PC-9 (cell line): Measurements from ENCODE around the gene LCN12. TPM values are rescaled to one million over a fixed set of nuclear protein-coding genes. Genes with fewer than 3 reads are reported as not detected.
A peak's percentile ranks its signal among the peaks of the same experiment; 100 is the strongest.

Source experiments
- BruUV-seq: library from RNA; stranded (reverse); fragments of 400-500 nt; replicated peaks from 2 replicates; lab custom pipeline; 2021; lab: Mats Ljungman, UMichigan
- CTCF ChIA-PET: fragments of 300-600 bp; sonication (Branson Sonifier 250); formaldehyde crosslinking; loops from one replicate; lab custom pipeline; 2022; ENCODE audit warnings: antibody characterized with exemption; lab: Charles Lee
- POLR2A ChIA-PET: fragments of 300-600 bp; sonication (Branson Sonifier 250); formaldehyde crosslinking; loops from one replicate; lab custom pipeline; 2022; ENCODE audit warnings: antibody characterized with exemption; ENCODE audit not compliant: unreplicated experiment; lab: Charles Lee
- DNase-seq, 2 experiments: peaks; one replicate each; pipeline versions ENCODE4 v3.0.0 to v3.0.0-alpha.2; 2015 to 2022; ENCODE audit warnings: mixed read lengths in 1 of 2
- H2AFZ ChIP-seq: fragments of 200-600 bp; sonication (generic); 2 replicates; pipeline ENCODE4 v1.8.1; 2017; ENCODE audit warnings: antibody characterized with exemption
- H3F3A ChIP-seq: fragments of 200-600 bp; sonication (generic); 2 replicates; pipeline ENCODE4 v1.8.1; 2017; ENCODE audit warnings: antibody characterized with exemption, mild to moderate bottlenecking, low read depth; ENCODE audit not compliant: insufficient read depth
- H3K27ac ChIP-seq: fragments of 200-600 bp; sonication (generic); 2 replicates; pipeline ENCODE4 v1.6.1; 2016; ENCODE audit warnings: mixed run types
- H3K27me3 ChIP-seq: fragments of 200-600 bp; sonication (generic); 2 replicates; pipeline ENCODE4 v1.6.1; 2016; ENCODE audit warnings: low read depth, mixed run types; ENCODE audit not compliant: insufficient read depth
- H3K36me3 ChIP-seq: fragments of 200-600 bp; sonication (generic); 2 replicates; pipeline ENCODE4 v1.6.1; 2016; ENCODE audit warnings: low read depth, mixed run types
- H3K4me1 ChIP-seq: fragments of 200-600 bp; sonication (generic); replicated peaks from 2 replicates; pipeline ENCODE4 v1.6.1; 2016; ENCODE audit warnings: mixed run types; ENCODE audit not compliant: insufficient read depth
- H3K4me2 ChIP-seq: fragments of 200-600 bp; sonication (generic); 2 replicates; pipeline ENCODE4 v1.6.1; 2017; ENCODE audit warnings: mixed run types
- H3K4me3 ChIP-seq: fragments of 200-600 bp; sonication (generic); 2 replicates; pipeline ENCODE4 v1.6.1; 2016; ENCODE audit warnings: mixed run types
- H3K79me2 ChIP-seq: fragments of 200-600 bp; sonication (generic); 2 replicates; pipeline ENCODE4 v1.6.1; 2017; ENCODE audit warnings: low read depth, mixed run types
- H3K9me2 ChIP-seq: fragments of 200-600 bp; sonication (generic); 2 replicates; pipeline ENCODE4 v1.8.1; 2017; ENCODE audit warnings: mild to moderate bottlenecking; ENCODE audit not compliant: insufficient read depth
- H3K9me3 ChIP-seq: fragments of 200-600 bp; sonication (generic); 2 replicates; pipeline ENCODE4 v1.8.1; 2016; ENCODE audit warnings: low read depth; ENCODE audit not compliant: insufficient read depth
- H4K20me1 ChIP-seq: fragments of 200-600 bp; sonication (generic); 2 replicates; pipeline ENCODE4 v1.8.1; 2017; ENCODE audit not compliant: insufficient read depth
- EZH2 ChIP-seq: fragments of 200-600 bp; sonication (generic); IDR thresholded peaks from 2 replicates; pipeline ENCODE4 v1.8.0; 2017; ENCODE audit warnings: antibody characterized with exemption, low read depth
- intact Hi-C: fragments of 100-400 bp; cut with micrococcal nuclease; formaldehyde crosslinking; loops from one replicate; pipeline ENCODE4 v1.10.0; 2022; ENCODE audit not compliant: unreplicated experiment
- total RNA-seq: library from RNA; stranded (reverse); gene quantifications from 2 replicates; pipeline ENCODE4 v1.2.3, GENCODE V29; 2021
- TF ChIP-seq, protein P1 (sequence below): fragments of 200-600 bp; sonication (generic); conservative IDR thresholded peaks from 2 replicates; pipeline ENCODE4 v1.6.1; 2017; ENCODE audit warnings: mixed run types, antibody characterized with exemption, mild to moderate bottlenecking, moderate library complexity

The LCN12 gene
- total RNA-seq, 1 experiment from 2014 or later: 9.3 TPM

DNA sequence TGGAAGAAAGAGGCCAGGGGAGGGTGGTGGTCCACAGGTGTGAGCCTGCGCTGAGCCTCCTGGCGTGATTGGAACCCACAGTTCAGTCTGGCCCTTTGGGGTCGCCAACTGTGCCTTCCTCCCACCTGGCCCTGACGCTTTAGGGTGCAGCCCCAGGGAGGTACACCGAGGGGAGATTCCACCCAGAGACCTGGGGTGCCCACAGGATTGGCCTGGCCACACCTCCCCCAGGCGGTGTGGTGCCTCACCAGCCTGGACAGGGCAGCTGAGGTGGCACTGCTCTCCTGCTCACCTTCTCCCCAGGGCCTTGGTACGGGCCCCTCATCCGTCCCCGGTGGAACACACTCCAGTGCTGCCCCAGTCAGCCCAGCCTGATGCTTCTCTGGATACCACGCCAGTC lies 45.3 kb downstream of the LCN12 start:
- H3K79me2 ChIP-seq: peaks cover 7% of the 10 kb centered on the region; the same call in 1 of the 2 replicates
- ChIA-PET POLR2A (no interaction called here), CTCF (interaction anchor here (0.6 to 2.1 kb wide), 2 partner anchors 32 to 58 kb away, joined by 3 to 10 read pairs; no protein-coding TSS in a partner anchor)
- peaks cover 35% of the 10 kb centered on the region for H3K4me1 ChIP-seq
- no peak overlapping the region for H3K27ac ChIP-seq
- no peak for DNase-seq
- H3F3A ChIP-seq: peaks cover 21% of the 10 kb centered on the region; the same call in 1 of the 2 replicates
- BruUV-seq: TSS peak; percentile 40
- H3K9me3 ChIP-seq: no peaks in the 10 kb centered on the region
- H3K9me2 ChIP-seq: no peaks in the 10 kb centered on the region
- no peaks in the 10 kb centered on the region for H4K20me1 ChIP-seq
- peak overlapping the region; percentile 94 for H3K4me2 ChIP-seq
- intact Hi-C loops: loop anchor here (2.0 to 5.0 kb wide), 2 partner anchors 150 to 207 kb away; partner anchors contain the start of genes PHPT1 and TMEM141
- H3K27me3 ChIP-seq: no peaks in the 10 kb centered on the region
- TF ChIP-seq EZH2: no peak
- TF ChIP-seq, protein P1, sequence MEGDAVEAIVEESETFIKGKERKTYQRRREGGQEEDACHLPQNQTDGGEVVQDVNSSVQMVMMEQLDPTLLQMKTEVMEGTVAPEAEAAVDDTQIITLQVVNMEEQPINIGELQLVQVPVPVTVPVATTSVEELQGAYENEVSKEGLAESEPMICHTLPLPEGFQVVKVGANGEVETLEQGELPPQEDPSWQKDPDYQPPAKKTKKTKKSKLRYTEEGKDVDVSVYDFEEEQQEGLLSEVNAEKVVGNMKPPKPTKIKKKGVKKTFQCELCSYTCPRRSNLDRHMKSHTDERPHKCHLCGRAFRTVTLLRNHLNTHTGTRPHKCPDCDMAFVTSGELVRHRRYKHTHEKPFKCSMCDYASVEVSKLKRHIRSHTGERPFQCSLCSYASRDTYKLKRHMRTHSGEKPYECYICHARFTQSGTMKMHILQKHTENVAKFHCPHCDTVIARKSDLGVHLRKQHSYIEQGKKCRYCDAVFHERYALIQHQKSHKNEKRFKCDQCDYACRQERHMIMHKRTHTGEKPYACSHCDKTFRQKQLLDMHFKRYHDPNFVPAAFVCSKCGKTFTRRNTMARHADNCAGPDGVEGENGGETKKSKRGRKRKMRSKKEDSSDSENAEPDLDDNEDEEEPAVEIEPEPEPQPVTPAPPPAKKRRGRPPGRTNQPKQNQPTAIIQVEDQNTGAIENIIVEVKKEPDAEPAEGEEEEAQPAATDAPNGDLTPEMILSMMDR: no peak
- H2AFZ ChIP-seq: no peak overlapping the region
- H3K36me3 ChIP-seq: no peaks in the 10 kb centered on the region
- peak overlapping the region; percentile 53; the same call in 1 of the 2 replicates for H3K4me3 ChIP-seq

DNA sequence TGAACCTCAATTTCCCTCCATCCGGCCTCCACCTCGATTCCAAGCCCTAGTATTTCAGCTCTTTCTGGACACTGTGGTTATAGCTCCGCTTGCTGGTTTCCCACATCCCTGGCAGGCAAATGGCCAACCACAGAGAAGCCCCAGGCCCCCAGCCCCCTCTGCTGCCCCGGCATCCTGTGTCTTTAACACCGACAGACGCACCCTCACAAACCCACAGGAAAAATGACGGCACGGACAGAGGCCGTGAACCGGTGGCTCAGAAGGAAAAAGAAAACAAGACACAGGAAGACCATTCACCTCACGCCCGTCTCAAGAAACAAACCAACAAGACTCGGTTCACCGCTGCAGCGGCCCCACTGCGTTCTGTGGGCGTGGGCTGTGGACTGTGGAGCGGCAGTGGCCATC lies 45.8 kb downstream of the LCN12 start:
- Histone ChIP-seq H3K79me2 (peaks cover 7% of the 10 kb centered on the region; the same call in 1 of the 2 replicates), H3K4me3 (no peak overlapping the region), H3F3A (peaks cover 18% of the 10 kb centered on the region; the same call in 1 of the 2 replicates), H3K9me3 (no peaks in the 10 kb centered on the region), H2AFZ (no peak overlapping the region), H3K4me2 (no peak overlapping the region), H3K36me3 (no peaks in the 10 kb centered on the region), H3K27me3 (no peaks in the 10 kb centered on the region), H4K20me1 (no peaks in the 10 kb centered on the region), H3K9me2 (no peaks in the 10 kb centered on the region), H3K27ac (no peak overlapping the region), H3K4me1 (peaks cover 35% of the 10 kb centered on the region)
- POLR2A ChIA-PET: no interaction called here
- intact Hi-C loops: loop anchor here (2.0 to 5.0 kb wide), 2 partner anchors 151 to 207 kb away; partner anchors contain the start of genes PHPT1 and TMEM141
- no peak for TF ChIP-seq EZH2
- TF ChIP-seq, protein P1: no peak
- DNase-seq: no peak
- CTCF ChIA-PET: no interaction called here
- no TSS peak for BruUV-seq

DNA sequence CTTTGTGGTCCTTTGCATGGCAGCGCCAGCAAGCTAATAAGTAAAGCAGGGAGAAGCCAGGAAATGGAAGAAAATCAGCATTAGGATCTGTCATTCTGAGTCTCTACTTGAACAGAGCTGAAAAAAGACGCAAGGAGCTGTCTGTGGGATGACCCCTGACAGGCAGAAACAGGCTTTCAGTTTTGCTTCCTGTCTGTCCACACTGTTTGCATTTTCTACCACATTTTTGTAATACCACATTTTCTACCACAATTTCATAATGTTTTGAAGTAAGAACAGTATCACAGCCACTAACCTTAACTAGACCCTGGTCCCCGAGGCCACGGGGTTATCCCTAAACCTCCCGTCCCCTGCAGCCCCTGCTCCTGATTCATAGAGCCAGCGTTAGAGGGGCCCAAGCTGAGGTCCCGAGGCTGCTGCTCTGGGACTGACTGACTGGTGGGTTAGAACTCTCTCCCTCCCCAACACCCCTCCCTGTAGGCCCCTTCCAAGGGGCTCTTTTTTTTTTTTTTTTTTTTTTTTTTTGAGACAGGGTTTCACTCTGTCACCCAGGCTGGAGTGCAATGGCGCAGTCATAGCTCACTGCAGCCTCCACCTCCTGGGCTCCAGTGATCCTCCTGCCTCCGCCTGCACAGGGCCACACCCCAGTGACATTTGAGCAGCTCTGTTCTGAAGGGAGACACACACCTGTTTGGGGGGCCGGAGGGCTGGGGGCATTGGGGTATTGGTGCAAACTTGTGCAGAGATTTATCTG lies 48.3 kb downstream of the LCN12 start:
- ChIA-PET CTCF (interaction anchor here (0.6 to 1.1 kb wide), 7 partner anchors 8 to 290 kb away, joined by 3 to 22 read pairs (median 6); partner anchors contain the start of gene PAXX), POLR2A (interaction anchor here (0.6 kb wide), 1 partner anchor 201 kb away, joined by 6 read pairs; no protein-coding TSS in a partner anchor)
- Histone ChIP-seq H3F3A (peaks cover 21% of the 10 kb centered on the region; the same call in 1 of the 2 replicates), H3K4me2 (0 out of 2 replicates have a peak overlapping the region, but pooled peaks have one; percentile 2), H3K4me1 (peaks cover 30% of the 10 kb centered on the region), H3K27me3 (no peaks in the 10 kb centered on the region), H4K20me1 (no peaks in the 10 kb centered on the region), H3K9me2 (no peaks in the 10 kb centered on the region), H3K36me3 (no peaks in the 10 kb centered on the region), H3K9me3 (no peaks in the 10 kb centered on the region), H3K27ac (no peak overlapping the region), H2AFZ (no peak overlapping the region), H3K79me2 (no peaks in the 10 kb centered on the region), H3K4me3 (no peak overlapping the region)
- BruUV-seq: no TSS peak
- no peak for TF ChIP-seq EZH2
- TF ChIP-seq, protein P1: no peak
- DNase-seq: no peak
- intact Hi-C loops: no loop called here
